ENCODE measurements around the gene MAGI2.

MAGI2 gene

DNA sequence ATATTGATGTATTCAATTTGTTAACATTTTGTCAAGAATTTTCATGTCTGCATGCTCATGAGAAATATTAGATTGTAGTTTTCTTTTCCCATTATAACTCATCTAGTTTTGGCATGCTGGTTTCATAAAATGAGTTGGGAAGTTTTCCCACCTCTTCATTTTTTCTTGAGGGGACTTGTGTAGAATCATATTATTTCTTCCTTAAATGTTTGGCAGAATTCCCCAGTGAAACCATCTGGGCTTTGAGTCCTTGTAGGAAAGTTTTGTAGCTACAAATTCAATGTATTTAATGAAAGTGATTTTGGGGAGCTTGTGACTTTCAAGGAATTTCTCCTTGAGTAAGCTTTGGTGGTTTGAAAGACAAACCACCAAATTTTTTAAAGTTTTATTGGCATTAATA is 1481.7 kb downstream of the MAGI2 start:
- Mint-ChIP-seq H3K36me3 (ENCODE audit: low read depth) (no peaks in the 10 kb centered on the region), H3K9me3 (no peaks in the 10 kb centered on the region), H3K4me1 (ENCODE audit: low read depth) (no peaks in the 10 kb centered on the region), H3K4me3 (no peak overlapping the region), H3K27me3 (no peaks in the 10 kb centered on the region), H3K27ac (no peak overlapping the region)
- DNase-seq = no peak

DNA sequence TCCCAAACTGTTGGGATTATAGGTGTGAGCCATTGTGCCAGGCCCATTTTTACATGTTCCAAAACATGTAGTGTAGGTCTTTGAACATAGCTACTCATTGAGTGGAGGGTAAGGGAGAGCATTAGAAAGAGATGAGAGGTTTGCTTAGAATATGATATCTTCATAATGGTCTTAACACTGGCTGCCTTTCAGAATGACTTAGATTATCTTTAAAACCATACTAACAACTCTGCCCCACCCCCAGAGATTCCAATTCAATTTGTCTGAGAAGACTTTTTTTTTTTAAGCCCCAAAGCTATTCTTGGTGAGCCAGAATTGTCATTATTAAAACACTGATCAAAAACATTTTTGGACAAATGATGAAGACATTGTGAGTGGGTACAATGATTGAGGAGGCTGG is 1486.0 kb downstream of the MAGI2 start:
- DNase-seq = no peak
- H3K9me3 Mint-ChIP-seq = no peaks in the 10 kb centered on the region
- no peaks in the 10 kb centered on the region for H3K27me3 Mint-ChIP-seq
- H3K4me3 Mint-ChIP-seq = no peak overlapping the region
- no peaks in the 10 kb centered on the region for H3K4me1 Mint-ChIP-seq (ENCODE audit: low read depth)
- H3K36me3 Mint-ChIP-seq (ENCODE audit: low read depth) = peaks cover 2% of the 10 kb centered on the region
- H3K27ac Mint-ChIP-seq = no peak overlapping the region
